Gastroesophageal sphincter (tissue), 3 donors: ENCODE results near the gene KLRC3.
"Not testable (repeated sequence)": the region's sequence is repeated elsewhere in the genome, so short reads cannot be mapped to it uniquely, and the experiment has no call there.

Experiments
- CTCF ChIP-seq, 4 experiments: fragments of 200-600 bp in 2 of 4; fragments of 450-650 bp in 2 of 4; sonication (generic) in 1 of 4; IDR thresholded peaks; one replicate each; pipeline ENCODE4 v1.5.1; 2017 to 2019; ENCODE audit warnings: antibody characterized with exemption in 4 of 4, mild to moderate bottlenecking in 2 of 4, moderate library complexity in 2 of 4
- EP300 ChIP-seq: sonication (generic); formaldehyde crosslinking; IDR thresholded peaks from one replicate; pipeline ENCODE4 v1.6.1; 2017; ENCODE audit warnings: antibody characterized with exemption, mild to moderate bottlenecking
- POLR2A ChIP-seq, 2 donors: fragments of 450-650 bp; IDR thresholded peaks; one replicate each; pipeline ENCODE4 v1.6.1; 2017; ENCODE audit warnings: antibody characterized with exemption in 2 of 2, mild to moderate bottlenecking in 2 of 2, moderate library complexity in 1 of 2
- POLR2AphosphoS5 ChIP-seq: sonication (generic); formaldehyde crosslinking; IDR thresholded peaks from one replicate; pipeline ENCODE4 v1.6.1; 2017; ENCODE audit warnings: antibody characterized with exemption

GRCh38 chr12:10367714-10368113 lies 52.7 kb downstream of the KLRC3 start:
- not testable (repeated sequence) for TF ChIP-seq POLR2A (IDR thresholded peaks at IDR 0.05); CTCF (IDR thresholded peaks at IDR 0.05); POLR2AphosphoS5; EP300
